HG03342 (cell line): ENCODE measurements around the gene ODAD2.

Experiments
- ATAC-seq: cut with Tn5 transposase; IDR thresholded peaks from one replicate; pipeline ENCODE4 v1.9.1; 2021; ENCODE audit warnings: mild to moderate bottlenecking, moderate library complexity; ENCODE audit not compliant: unreplicated experiment

Gene ODAD2

GRCh38 chr10:27771231-27771630, 227.6 kb downstream of the ODAD2 start:
- no peak for ATAC-seq

DNA sequence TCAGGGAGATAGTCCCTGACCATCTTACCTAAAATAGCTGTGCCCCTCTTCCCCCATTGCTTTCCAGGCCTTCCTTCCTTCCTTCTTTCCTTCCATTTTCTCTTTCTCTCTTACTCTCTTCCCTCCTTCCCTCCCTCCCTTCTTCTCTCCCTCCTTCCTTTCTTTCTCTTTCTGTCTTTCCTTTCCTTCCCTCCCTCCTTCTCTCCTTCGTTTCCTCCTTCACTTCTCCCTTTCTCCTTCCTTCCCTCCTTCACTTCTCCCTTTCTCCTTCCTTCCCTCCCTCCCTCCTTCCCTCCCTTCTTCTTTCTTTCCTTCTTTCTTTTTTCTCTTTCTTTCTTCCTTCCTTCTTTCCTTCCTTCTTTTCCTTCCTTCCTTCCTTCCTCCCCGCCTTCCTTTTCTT, 228.7 kb downstream of the ODAD2 start:
- ATAC-seq = no peak
